Keratinocyte (primary cell): Measurements from ENCODE around the gene STOX2.

Experiments
- CTCF ChIP-seq, 3 experiments: IDR thresholded peaks in 1 of 3; conservative IDR thresholded peaks in 1 of 3; optimal IDR thresholded peaks in 1 of 3; 2 replicates in 2 of 3; 3 replicates in 1 of 3; pipeline versions ENCODE3 to v1.5.1; 2011; ENCODE audit warnings: low read length in 3 of 3, mild to moderate bottlenecking in 3 of 3, moderate library complexity in 2 of 3, control low read depth in 1 of 3, inconsistent platforms in 1 of 3; ENCODE audit not compliant: insufficient read depth in 2 of 3; ENCODE audit errors: extremely low read depth in 1 of 3
- EZH2 ChIP-seq: IDR thresholded peaks from one replicate; pipeline ENCODE4 v1.6.1; 2012; ENCODE audit warnings: inconsistent platforms, mild to moderate bottlenecking, low read length, moderate library complexity

GRCh38 chr4:183860119-183860518, 45.0 kb upstream of the STOX2 start:
- TF ChIP-seq CTCF (optimal IDR thresholded peaks at IDR 0.05 in 1 of 3, IDR thresholded peaks at IDR 0.05 in 1 of 3, conservative IDR thresholded peaks at IDR 0.05 in 1 of 3; ENCODE audit: extremely low read depth in 1 of 3, insufficient read depth in 2 of 3, low read length in 3 of 3) (no peak), EZH2 (no peak)
